HG02970 (cell line): ENCODE data around the gene ARHGAP10.
"Not testable (repeated sequence)": the region's sequence is repeated elsewhere in the genome, so short reads cannot be mapped to it uniquely, and the experiment has no call there.

ENCODE experiments used
- ATAC-seq: cut with Tn5 transposase; IDR thresholded peaks from one replicate; pipeline ENCODE4 v1.9.1; 2021; ENCODE audit warnings: mild to moderate bottlenecking, moderate library complexity, moderate number of reproducible peaks; ENCODE audit not compliant: unreplicated experiment, low FRiP score

ARHGAP10 gene

DNA sequence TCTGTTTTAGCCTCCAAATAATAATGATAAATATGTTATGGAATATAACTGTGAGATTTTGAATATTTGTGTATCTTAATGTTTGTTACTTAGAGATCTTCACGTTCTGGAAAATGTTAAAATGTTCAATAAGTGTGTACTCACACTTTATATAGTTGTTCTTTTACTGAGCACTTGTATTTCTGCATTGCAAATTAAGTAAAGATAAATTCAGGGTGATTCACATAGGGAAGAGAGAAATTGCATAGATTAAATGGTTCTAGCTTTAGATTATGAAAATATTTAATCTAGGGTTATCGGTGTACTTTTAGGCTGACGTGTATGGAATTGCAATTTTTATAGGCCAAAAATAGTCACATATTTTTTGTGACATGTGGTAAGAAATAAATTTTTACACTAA lies 148.6 kb downstream of the ARHGAP10 start:
- no peak for ATAC-seq

DNA sequence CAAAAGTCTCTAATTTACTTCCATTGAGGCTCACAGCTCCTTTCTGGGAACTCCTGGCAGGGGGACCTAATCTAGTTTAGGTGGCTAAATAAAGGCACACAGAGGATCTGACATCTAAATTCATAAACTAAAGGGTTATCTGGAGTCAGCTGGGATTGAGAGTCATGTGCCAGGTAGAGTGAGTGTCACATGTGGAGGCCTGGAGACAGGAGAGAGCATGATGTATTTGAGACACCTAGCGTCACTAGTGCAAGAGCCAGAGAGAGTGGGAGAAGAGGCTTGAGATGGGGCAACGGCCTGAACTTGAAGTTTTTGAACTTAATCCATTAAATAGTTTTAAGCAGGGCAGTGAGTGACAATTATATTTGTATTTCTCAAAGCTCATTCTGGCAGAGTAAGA lies 152.6 kb downstream of the ARHGAP10 start:
- ATAC-seq, result no peak

DNA sequence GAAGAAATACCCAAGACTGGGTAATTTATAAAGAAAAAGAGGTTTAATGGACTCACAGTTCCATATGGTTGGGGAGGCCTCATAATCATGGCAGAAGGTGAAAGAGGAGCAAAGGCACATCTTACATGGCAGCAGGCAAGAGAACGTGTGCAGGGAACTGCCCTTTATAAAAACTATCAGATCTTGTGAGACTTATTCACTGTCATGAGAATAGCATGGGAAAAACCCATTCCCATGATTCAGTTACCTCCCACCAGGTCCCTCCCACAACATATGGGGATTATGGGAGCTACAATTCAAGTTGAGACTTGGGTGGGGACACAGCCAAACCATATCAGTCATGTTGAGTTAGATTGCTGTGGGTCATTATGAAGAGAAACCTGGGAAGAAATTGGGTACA lies 153.3 kb downstream of the ARHGAP10 start:
- not testable (repeated sequence) for ATAC-seq

DNA sequence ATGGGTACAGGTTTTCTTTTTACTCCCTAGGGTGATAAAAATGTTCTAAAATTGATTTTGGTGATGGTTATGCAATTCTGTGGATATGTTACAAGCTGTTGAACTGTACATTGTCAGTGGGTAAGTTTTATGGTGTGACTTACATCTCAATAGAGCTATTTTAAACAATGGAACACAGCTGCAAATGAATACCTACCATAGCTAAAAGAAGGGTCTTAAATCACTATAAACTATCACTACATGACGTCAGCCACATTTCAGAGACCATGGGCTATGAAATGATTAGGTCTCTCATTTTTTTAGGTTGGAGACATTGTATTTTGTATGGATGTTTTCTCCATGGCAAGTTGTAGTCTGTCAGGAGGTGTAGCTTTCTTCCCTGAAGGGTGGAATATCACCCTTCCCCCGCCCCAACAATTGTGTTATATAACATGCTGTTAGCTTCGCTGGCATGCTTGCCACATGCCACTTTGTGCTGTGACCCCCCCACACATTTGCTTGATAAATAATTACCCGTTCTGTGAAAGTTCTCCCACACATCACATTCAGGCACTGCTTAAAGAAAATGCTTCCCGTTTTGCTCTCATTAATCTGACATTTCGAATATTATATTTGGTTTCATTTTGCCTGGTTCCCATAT lies 159.7 kb downstream of the ARHGAP10 start:
- no peak for ATAC-seq

DNA sequence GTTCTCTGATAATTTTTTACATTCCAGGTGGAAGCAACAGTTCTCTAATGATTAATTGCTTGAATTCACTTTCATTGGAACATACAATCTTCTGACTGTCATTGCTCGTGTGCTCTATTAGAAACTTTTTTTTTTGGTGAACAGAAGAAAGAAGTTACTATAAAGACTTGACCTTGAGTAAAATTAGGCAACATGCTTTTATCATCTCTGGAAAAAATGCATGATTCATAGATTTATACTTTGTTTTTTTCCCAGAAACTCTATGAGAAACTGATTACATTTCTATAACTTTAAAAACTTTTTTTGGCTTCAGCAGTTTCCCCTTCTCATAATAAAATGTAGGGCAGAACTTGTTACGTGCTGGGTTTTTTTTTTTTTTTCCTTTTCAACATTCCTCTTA lies 167.6 kb downstream of the ARHGAP10 start:
- no peak for ATAC-seq

DNA sequence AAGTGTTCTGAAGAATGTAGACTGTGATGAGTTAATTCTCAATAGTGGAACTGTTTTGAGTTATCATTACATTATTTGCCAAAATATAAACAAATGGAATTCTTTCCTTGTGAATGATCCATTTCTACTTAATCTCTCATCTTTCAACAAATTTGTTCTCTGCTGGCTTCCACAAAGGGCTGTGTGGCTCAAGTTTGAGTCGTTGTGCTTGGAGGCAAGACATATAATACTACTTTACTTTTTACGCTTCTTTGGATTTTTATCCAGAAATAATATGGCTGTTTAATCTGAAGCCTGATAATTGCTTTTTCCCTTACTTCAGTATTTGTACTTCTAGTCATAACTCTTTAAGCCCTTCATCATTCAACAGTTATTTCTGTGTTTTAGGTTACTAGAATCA lies 169.5 kb downstream of the ARHGAP10 start:
- no peak for ATAC-seq

DNA sequence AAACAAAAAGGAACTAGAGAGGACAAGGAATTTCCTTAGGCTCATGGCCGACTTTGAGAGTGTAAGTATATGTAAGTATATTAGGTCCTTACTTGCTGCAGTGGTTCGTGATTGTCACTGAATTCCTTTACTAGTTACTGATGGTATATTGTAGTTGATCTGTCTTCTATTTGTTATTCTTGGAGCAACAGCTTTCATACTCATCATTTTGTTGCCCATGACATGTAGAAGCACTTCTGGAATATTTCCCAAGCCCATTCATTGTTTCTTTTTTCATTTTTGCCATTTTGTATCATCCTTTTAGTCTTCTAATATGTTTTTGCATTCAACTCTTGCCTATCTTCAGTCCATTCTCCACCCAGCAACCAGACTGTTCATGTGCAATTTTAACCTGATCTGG lies 170.0 kb downstream of the ARHGAP10 start:
- ATAC-seq, result no peak

DNA sequence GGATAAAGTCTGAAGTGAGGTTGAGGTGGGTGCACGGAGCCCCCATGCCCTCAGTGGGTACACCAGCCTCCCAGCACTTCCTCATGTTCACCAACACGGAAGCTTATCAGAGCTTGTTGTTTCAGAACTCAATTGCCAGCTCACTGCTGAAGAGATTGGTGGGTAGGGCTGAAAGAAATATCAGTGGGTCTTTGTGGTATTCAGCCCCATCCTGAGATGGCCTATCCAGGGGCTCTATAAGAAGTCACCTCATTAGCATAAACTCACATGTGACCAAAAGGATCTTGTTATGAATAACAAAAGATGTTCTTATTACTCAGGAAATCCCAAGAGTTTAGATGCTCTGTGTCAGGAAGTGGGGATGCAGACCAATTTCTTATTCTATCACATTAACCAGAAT lies 177.3 kb downstream of the ARHGAP10 start:
- ATAC-seq, result no peak

DNA sequence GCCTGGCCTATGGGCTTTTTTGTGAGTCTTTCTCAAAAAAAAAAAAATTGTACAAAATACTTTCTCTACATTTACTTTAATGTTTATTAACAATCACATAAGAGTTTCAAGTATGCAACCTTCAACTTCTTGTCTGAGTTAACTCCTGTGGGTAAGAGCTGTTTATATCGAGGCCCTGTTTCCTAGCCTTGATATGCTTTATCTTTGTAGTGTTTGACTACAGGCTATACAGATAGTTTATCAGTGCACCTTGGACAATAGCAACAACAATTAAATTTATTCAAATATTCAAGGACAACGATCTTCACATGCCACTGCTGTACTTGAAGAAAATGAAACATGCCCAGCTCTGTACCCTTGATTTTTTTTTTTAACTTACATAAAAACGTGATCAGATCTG lies 178.4 kb downstream of the ARHGAP10 start:
- no peak for ATAC-seq

DNA sequence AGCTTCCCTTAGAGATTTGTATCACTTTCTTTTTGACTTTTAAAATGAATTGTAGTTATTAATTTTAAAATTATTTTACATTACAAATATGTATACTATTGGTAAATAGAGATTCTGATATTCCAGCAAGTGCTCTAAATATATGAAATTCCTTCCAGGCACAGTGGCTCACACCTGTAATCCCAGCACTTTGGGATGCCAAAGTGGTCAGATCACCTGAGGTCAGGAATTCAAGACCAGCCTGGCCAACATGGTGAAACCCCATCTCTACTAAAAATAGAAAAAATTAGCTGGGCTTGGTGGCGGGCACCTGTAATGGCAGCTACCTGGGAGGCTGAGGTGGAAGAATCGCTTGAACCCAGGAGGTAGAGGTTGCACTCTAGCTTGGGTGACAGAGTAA lies 180.2 kb downstream of the ARHGAP10 start:
- ATAC-seq, result not testable (repeated sequence)

DNA sequence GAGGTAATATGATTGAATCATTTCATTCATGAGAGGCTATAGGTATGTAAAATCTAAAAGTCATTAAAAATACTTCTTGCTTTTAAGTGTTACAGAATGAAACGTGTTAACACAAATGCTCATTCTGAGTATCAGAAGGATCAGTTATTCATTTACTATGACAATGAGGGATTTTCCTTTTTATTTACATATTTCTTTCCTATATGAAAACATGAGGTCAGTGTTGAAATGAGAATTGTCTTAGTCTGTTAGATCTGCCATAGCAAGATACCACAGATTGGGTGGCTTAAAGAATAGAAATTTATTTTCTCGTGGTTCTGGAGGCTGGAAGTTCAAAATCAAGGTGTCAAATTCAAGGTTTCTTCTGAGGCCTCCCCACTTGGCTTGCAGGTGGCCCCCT lies 181.2 kb downstream of the ARHGAP10 start:
- ATAC-seq, result no peak

DNA sequence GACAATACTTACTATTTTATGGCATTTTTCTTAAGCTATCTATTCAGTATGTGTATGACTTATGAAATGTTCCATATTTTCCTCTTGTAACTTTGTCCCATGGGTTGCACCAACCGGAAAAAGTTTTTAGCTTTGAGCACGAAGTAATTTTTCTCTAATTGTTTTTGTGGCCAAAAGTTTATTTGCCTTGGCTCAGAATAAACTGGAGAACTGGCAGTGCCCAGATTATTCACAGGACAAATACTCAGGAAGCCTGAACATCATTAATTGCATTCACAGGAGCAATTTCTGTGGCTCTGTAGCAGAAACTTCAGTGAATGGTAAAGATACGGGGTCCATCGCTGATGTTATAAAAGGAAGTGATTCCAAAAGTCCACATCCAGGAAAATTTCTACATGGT lies 184.5 kb downstream of the ARHGAP10 start:
- ATAC-seq, result no peak

DNA sequence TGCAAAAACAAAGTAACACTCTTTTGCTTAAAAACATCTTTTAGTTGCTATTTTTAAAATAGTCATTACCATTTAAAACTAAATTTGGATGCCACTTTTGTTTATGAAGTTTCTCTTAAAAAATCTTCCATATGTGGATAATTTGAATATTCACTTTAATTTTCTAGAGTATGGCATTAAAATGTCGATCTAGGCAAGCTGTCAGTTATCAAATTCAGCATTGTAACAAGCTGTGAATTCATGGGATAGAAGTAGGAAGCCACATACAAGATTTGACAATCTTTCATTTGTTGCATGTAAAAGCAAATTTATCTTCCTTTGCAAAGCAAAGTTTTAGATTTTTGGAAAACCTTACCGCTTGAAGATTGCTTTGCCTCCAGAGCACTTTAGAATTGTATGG lies 191.5 kb downstream of the ARHGAP10 start:
- no peak for ATAC-seq

DNA sequence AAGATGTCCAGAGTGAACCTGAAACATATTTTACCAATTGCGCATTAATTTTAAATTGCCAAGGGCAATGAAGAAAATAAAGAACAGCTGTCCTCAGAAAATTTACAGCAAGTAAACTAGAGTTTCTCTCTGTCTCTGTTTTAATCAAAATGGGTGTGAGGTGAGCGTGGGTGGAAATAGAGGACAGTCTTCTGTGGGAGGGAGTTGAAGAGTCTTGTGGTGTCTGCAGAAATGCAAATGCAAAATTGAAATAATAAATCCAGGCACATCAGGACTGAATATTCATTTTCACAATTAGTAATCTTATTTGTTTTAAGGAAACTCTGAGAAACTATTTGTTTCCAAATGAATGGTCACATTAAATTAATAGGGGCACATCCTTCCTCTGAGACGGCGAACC lies 192.0 kb downstream of the ARHGAP10 start:
- ATAC-seq, result no peak

DNA sequence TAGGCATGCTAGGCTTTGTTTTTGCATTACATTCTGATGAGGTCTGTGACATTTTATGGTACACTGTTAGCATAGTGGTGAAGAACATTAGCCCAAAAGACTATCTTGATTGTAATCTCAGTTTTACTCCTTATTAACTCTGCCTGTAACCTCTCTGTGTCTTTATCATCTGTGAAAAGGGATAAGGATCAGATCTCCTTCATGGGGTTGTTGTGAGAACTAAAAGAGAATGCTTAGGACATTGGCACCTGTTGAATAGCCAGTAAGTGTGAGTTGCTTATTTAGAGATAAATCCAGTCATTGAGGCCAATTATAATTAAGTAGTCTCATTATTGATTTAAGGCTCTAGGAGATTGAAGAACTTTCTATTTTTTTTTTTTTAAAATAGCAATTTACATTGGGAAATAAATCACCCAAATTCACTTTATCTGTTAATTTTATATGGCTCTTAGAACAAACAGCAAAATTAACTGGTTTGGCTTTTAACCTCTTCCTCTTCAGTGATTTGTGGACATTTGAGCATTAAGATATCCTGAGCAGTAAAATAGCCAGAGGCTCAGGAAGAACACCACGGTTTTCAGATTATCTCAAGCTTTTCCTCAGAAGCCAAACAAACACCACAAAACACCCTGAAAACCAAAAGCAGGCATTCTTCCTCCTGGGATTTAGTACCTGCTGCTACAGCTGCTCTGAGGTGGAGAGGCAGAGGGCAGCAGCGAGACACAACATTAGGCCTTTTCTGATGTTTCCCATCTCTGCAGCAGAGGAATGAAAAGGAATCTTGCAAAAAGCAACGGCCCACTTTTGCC lies 192.9 kb downstream of the ARHGAP10 start:
- ATAC-seq, result no peak

DNA sequence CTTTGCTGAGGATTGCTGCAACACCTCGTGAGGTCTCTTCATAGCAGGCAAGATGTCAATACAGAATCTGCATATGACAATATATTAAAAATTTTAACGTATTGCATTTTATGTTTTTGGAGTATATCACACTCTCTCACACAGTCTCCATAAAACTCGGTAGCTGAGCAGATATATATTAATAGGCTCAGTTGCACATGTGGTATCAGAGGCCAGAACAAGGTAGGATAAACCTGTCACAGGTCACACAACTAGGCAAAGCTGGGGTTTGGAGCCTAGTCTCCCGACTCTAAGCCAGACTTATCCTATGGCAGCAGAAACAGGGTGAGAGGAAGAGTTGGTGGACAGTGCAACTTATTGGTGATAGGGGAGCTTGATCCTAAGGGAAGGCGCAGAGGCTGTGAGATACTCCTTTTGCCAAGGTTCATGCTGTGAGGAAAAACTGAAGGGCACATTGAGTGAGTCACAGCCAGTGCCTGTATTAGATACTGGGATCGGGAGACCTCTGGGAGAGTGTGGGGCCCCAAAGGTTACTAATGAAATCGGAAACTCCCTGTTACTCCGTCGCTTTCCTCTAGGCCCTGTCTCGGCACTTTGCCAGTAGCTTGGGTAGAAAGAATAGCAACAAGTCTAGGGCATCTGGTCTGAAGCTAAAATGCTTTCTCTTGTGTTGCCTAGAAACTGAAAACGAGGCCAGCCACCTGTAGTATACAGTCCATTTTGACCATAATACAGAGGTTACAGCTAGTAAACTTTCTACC lies 195.7 kb downstream of the ARHGAP10 start:
- no peak for ATAC-seq

DNA sequence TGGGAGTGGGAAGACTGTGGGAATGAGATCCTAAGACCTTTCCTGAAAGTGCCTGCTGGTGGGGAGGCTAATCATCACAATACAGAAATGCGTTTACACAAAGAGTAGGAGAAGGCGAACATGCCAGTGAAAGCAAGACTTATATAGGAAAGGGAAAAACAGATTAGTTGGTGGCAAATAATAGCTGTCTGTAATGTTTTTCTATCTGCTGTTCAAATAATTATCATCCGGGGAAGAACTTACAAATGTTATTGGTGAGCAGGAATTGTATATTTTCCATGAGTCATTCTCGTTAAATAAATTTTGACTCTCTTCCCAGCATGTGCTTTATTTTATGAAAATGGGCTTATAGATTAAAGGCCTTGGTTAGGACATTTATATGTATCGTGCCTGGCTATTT lies 196.5 kb downstream of the ARHGAP10 start:
- no peak for ATAC-seq

DNA sequence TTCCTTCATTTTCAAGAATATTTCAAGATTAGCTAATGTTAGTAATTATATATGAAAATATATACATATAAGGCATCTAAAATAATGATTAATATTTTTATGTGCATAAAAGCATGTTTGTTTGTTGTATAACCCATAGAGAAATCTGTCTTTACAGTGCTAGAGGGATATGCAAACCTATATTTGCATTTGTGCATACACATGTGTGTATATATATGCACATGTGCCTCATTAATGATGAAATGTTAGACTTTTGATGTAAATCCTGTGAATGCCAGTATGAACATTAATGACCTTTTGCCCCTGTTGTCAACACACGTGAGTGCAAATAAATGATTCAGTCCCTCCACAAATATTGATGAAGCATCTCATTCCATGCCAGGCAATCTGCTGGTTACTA lies 197.9 kb downstream of the ARHGAP10 start:
- no peak for ATAC-seq

DNA sequence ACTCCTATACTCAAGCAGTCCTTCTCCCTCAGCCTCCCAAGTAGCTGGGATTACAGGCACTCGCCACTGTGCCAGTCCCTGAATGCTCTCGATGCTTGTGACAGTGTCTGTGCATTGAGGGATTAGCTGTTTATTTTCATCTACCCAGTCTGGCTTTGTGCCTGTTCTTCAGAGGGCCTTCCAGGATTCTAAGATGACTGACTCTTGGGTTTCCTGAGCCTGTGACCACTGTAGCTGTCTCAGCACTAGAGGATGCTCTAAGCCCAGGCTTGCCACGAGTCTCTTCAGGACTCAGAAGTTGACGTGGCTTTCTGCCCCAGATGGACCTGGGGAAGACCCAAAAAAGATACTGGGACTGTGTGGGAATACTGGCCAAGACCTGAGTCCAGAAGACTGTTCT lies 201.4 kb downstream of the ARHGAP10 start:
- ATAC-seq, result no peak

DNA sequence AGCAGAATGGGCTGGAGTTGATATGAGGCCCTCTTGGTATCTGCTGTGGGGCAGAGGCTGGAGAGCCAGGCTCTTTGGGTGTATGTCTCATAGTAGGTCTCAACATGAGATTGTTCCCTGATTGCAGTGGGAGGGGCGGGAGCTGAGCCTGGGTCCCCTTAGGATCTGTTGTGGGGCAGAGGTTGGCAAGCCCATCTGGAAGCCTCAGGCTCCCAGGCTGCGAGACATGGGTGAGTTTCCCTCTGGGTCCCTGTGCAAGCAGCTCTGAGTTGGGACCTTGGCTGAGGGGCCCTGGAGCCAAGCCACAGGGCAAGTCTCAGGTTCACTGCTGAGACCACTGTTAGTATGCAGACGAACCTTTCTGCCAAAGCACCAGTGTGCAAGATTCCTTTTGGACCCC lies 201.9 kb downstream of the ARHGAP10 start:
- no peak for ATAC-seq

DNA sequence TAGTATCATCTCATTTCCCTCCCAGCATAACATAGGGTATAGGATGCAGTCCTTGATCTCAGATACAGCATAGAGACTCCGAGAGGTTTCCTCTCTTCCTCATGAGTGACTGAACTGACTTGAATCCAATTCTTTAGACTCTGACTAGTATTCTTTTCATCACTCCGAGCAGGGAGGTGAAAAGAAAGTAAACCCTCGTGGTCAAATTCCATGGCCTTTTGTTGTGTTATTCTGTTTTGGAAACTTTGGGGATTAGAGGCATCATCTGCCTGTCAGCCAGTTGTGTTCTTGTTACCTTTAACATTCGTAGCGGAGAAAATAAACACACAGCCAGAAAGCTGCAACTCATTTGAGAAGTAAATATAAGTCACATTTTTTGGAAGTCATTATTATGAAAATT lies 206.6 kb downstream of the ARHGAP10 start:
- no peak for ATAC-seq

DNA sequence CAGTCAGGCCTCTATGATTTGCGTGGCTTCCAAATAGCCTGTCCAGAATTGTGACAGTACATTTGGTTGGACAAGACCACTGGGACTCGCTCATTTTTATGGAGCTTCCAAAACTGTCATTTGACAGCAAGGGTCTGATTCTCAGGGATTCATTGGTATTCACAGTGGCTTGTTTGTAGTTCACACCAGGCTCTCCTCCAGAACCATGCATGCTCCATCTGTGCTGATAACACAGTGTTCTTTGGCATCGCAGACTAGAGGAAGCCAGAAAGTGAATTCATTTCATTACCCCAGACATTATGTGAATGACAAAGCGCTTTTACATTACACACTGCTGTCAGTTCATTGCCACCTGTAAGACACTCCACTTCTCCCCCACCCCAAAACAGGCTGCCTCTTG lies 208.3 kb downstream of the ARHGAP10 start:
- no peak for ATAC-seq
